Stimulated activated naive CD4-positive, alpha-beta T cell treated with Interleukin-2 at 50 U/mL for 16 hours (primary cell): ENCODE results near the gene CNTN2.

Source experiments
- DNase-seq: peaks from one replicate; lab custom pipeline; 2025; lab: John Stamatoyannopoulos, UW

Gene CNTN2

DNA sequence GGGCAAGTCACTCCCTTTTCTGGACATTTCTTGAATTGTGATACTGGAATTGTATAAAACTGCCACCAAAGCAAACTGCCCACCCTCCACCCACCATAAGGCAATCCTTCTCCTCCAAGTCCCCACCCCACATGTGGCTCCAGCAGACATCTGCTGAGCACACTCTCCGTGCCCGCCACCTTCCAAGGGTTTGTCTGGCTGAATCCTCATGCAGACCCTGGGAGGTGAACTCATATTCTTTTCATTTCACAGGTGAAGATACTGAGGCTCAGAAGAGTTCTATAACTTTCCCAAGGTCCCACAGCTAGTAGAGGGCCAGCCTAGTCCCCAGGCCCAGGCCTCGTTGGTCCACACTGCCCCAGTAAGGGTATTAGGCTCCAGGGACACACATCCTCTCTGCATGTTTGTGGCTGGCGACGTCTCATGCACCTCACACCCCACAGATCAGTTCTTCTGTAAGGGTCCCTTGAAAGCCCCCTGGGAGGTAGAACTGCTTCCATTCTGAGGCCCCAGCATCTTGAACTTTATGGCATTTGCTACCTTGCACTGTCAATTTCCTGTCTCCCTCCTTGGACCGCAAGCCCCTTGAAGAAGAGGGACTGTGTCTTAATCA, 14.1 kb downstream of the CNTN2 start:
- DNase-seq: no peak

DNA sequence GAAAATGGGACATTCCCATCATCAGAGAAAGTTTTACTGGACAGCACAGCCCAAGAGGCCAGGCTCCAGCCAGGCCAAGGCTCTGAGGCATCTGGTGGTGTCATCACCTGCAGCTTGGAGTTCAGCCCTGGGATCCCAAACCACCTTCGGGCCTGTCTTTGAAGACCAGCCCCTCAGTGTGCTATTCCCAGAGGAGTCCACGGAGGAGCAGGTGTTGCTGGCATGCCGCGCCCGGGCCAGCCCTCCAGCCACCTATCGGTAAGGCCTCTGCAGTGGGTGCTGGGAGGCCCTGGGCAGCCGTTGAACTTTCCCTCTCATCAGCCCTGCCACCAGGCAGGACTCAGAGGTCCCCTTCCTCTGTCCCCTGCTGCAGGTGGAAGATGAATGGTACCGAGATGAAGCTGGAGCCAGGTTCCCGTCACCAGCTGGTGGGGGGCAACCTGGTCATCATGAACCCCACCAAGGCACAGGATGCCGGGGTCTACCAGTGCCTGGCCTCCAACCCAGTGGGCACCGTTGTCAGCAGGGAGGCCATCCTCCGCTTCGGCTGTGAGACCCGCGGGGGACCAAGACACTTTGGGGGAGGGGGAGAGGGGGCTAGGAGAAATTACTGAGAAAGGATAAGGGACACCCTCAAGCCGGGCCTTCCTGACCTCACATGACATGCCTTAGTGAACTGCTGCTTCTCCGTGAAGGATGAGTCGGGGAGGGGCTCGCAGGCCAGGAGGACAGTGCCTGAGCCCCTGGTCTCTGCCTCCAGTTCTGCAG, 15.0 kb downstream of the CNTN2 start:
- DNase-seq: no peak

DNA sequence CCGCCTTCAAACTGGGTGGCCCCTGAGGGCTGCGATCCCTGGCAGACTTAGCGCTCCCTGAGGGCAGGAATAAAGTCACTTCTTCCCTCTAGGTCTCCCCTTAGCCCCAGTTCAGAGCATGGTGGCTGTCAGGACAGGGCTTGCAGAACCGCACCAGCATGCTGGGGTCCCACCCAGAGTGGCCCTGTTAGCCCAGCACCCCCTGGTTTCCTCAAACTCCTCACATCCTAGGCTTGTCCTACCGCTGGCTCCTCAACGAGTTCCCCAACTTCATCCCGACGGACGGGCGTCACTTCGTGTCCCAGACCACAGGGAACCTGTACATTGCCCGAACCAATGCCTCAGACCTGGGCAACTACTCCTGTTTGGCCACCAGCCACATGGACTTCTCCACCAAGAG, 15.8 kb downstream of the CNTN2 start:
- DNase-seq: no peak

GRCh38 chr1:205059660-205060059, 16.6 kb downstream of the CNTN2 start:
- DNase-seq: no peak

DNA sequence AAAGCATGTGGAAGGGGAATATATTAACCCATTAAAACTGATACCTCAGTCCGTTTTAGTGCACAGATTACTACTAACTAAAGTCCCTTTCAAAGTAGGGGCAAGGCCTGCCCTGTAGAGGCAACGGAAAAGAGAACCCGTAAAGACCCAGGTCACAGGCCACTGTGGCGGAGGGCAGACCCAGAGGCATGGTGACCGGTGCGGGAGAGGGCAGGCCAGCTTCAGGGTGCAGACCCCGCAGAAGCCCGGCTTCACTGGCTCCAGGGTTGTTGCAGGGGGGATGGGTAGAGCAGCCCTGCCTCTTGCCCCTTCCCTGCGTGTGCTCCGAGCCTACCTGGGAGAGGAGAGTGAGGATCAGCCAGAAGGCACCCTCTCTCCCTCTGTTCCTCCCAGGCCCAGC, 17.7 kb downstream of the CNTN2 start:
- no peak for DNase-seq

- no peak for DNase-seq
Measured at GRCh38 chr1:205061227-205061626, 18.2 kb downstream of the CNTN2 start.

- DNase-seq: peak; percentile 46
Measured at GRCh38 chr1:205061665-205062069, 18.7 kb downstream of the CNTN2 start.

DNA sequence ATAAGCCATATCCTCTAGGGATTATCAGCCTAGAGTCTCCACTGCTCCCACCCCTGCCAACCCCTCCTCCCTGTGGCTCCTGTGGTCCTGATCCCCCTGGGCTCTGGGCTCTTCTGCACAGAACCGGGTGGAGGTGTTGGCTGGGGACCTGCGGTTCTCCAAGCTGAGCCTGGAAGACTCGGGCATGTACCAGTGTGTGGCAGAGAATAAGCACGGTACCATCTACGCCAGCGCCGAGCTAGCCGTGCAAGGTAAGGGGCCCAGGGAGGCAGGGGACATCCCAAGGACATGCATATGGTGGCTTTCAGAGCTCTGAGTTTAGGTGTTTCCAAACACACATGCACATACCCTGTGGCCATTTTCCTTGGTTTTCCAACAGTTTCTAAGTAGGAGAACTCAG, 19.3 kb downstream of the CNTN2 start:
- no peak for DNase-seq

DNA sequence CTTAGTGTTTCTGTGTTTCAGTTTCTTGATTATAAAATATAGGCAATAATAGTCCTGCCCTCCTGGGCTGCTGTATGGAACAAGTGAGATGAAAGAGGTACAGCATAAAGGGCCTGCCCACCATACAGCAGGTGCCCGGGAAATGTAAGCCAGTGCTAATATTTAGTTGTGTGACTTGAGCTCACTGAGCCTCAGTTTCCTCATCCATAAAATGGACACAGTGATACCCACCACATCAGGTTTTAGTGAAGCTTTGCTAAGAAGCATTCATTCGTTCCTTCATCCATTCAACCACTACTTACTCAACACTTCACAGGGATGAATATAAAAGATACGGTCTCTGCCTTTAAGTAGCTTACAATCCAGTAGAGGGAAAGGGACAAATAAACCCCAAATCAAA, 19.9 kb downstream of the CNTN2 start:
- no peak for DNase-seq

DNA sequence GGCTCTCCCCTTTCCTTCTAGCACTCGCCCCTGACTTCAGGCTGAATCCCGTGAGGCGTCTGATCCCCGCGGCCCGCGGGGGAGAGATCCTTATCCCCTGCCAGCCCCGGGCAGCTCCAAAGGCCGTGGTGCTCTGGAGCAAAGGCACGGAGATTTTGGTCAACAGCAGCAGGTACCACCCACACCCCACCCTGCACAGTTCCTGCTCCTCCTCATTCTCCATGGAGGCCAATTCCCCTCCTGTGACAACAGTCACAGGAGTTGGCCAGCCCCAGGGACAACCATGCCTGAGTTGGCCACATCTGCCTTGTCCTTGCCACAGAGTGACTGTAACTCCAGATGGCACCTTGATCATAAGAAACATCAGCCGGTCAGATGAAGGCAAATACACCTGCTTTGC, 21.3 kb downstream of the CNTN2 start:
- DNase-seq: no peak

DNA sequence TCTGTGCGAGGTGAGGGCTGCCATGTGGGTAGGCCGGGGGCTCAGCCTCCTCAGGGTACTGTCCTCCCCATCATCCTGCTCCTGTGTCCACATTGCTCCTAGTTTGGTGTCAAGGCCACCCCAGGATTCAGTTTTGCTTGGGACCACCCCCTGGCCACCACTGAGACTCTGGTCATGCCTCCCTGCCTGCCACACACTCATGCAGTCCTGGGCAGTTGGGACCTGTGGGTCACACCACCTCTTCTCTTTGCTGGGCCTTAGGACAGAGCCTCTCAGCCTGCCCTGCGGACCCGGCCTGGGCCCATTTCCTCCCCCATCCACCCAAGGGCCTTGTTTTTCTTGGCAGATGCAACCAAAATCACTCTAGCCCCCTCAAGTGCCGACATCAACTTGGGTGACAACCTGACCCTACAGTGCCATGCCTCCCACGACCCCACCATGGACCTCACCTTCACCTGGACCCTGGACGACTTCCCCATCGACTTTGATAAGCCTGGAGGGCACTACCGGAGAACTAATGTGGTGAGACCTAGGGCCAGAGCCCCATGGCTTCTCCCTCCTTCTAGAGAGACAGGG, 21.8 kb downstream of the CNTN2 start:
- DNase-seq: no peak

DNA sequence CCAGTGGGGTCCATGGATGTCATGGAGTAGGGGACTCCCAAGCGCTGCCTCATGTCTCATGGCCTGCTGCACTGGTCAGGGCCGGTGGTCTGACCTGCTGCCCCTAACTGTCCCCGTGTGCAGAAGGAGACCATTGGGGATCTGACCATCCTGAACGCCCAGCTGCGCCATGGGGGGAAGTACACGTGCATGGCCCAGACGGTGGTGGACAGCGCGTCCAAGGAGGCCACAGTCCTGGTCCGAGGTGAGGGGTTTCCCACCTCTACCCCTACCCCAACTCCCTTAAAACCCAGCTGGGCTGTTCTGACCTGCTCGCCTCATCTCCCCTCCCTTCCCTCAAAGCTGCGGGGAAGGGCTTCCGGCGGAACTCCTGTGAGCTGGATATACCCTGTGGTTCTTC, 22.7 kb downstream of the CNTN2 start:
- no peak for DNase-seq

- no peak for DNase-seq
Measured at GRCh38 chr1:205066141-205066818, 23.3 kb downstream of the CNTN2 start.

DNA sequence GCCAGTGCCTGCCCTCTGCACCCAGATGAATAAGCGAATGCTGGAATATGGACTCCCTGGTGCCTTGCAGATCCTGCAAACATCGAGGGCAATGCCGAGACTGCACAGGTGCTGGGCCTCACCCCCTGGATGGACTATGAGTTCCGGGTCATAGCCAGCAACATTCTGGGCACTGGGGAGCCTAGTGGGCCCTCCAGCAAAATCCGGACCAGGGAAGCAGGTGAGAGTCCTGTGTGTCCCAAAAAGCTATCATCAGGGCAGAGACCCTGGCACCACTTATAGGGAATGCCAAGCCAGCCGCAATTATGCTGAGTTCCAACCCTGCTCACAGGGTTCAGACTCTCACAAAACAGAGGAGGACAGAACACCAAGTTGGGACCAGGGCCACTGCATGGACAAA, 24.0 kb downstream of the CNTN2 start:
- no peak for DNase-seq

DNA sequence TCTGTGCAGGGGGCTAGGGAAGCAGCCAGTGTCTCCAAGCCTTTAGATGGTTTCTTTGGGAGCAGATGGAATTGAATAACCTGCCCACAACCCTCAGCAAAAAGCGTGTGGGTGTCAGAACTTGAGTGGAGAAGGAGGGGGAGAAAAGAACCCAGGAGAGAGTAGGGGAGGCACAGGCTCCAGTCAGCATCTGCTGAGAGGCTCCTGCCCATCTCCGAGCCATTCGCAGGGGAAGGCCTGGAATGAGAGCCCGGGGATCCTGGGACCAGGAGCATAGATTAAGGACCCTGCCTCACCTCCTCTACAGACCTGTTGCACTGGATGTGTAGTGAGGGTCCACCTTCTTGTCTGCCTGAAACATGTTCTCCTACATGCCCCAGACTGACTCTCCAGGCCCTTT, 25.0 kb downstream of the CNTN2 start:
- DNase-seq: no peak

DNA sequence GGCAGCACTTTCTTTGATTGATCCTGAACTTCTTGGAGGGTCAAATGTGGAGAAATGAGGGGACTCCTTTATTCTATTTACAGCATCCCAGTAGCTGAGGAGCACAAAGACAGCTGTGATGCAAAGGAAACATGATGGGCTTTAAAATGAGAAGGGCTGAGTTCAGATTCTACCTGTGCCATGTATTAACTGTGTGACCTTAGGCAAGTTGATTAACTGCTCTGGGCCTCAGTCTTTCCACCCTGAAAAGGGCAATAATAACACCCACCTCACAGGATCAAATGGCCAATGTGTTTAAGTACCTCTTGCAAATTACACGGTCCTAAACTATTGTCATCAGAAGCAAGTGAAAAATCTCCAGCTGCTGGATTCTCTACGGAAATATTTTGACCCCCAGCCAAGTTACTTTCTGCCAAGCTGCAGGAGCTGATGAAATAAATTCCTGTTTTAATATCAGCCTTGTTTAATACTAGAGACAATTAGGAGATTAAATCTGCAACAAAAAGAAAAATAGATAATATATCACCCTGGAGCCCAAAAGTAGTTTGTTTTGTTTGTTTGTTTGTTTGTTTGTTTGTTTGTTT, 25.5 kb downstream of the CNTN2 start:
- DNase-seq: no peak

DNA sequence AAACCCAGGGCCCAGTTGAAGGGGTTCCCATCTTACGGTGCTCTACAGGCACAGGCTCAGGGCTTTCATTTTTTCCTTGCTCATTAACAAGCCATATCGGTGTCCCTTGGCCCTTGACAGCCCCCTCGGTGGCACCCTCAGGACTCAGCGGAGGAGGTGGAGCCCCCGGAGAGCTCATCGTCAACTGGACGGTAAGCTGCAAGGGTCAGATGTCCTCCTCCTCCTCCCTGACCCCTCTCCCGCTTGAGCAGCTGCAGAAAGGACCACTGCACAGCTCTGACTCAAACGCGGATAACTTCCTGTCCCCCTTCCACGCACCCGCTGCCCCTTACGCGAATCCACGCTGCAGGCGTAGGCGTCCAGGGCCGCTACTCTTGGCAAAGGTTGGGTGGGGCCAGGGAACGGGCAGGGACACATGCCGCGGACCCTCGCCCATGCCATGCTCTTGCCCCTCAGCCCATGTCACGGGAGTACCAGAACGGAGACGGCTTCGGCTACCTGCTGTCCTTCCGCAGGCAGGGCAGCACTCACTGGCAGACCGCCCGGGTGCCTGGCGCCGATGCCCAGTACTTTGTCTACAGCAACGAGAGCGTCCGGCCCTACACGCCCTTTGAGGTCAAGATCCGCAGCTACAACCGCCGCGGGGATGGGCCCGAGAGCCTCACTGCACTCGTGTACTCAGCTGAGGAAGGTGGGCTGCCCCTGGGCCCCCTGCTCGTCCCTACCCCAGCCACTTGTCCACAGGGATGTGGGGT, 26.5 kb downstream of the CNTN2 start:
- no peak for DNase-seq

DNA sequence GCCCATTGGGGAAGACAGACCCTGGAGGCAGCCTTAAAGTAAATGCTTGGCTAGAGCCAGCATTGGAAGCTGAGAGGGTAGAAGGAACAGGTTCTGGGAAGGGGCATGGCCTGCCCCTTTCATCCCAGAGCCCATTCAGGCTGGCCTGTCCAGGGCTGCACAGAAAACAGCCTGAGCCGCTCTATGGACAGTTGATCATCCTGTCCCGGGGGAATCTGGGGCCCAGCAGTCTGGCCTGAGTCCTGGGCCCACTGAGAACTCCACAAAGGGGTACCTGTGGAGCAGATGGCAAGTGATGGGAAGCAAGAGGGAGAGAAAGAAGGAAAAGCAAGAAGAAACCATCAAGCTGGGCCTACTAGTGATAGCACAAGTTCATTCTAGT, 28.0 kb downstream of the CNTN2 start:
- DNase-seq: no peak

DNA sequence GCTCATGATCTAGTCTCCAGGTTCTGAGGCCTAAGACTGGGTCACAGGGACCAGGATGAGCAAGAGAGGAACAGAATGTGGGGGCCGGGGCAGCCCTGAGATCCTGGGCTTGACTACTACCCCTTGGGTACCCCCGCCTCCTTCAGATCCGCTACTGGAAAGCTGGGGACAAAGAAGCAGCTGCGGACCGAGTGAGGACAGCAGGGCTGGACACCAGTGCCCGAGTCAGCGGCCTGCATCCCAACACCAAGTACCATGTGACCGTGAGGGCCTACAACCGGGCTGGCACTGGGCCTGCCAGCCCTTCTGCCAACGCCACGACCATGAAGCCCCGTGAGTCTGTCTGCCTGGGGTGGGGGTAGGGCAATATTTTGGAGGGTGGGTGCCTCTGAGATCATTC, 28.8 kb downstream of the CNTN2 start:
- no peak for DNase-seq

DNA sequence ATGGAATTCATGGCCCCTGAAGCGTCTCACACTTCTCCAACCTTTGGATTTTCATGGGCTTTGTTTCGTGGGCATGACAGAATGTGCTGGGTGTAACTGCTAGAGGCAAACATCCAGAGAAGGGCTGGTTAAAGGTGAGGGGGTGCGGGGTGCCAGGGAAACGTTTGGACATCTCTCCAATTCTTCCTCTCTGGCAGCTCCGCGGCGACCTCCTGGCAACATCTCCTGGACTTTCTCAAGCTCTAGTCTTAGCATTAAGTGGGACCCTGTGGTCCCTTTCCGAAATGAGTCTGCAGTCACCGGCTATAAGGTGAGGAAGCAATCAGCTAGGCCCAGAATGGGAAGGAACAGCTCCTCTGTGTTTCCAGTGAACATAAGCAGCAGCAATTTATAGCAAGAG, 29.3 kb downstream of the CNTN2 start:
- no peak for DNase-seq

DNA sequence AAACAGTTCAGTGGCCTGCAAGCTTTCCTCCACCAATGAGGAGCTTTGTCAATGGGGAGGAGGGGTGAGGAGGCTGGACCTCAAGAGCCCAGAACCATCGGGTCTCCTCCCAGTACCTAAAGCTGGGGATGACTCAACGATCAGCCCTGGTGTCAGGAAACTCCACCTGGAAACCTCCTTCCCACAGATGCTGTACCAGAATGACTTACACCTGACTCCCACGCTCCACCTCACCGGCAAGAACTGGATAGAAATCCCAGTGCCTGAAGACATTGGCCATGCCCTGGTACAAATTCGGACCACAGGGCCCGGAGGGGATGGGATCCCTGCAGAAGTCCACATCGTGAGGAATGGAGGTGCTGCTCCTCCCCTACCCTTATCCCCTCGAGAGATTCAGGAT, 29.9 kb downstream of the CNTN2 start:
- no peak for DNase-seq

DNA sequence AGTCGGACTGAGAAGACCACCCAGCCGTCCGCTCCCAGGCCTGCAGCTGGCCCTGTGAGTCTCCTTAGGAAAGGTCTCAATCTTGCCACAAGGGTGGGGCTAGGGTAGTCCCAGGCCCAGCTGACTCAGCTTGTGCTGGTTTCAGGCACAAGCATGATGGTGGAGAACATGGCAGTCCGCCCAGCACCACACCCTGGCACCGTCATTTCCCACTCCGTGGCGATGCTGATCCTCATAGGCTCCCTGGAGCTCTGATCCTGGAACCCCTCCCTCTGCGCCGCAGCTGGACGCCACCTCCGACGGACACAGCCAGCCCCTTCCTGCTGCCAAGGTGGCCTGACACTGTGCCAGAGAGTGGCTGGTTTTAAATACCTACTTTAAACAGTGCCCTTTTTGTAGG, 30.5 kb downstream of the CNTN2 start:
- DNase-seq: no peak
